Colonic mucosa (tissue), 4 donors: ENCODE measurements around the gene RREB1. TPM values are rescaled to one million over a fixed set of nuclear protein-coding genes. Genes with fewer than 3 reads are reported as not detected.

Experiments used
- DNase-seq: peaks from one replicate; pipeline ENCODE4 v3.0.0-alpha.2; 2020
- H3K27ac ChIP-seq: fragments of 200-600 bp; one replicate; pipeline ENCODE4 v1.8.0; 2021
- H3K27me3 ChIP-seq: fragments of 200-600 bp; one replicate; pipeline ENCODE4 v1.8.0; 2021
- H3K36me3 ChIP-seq: fragments of 200-600 bp; one replicate; pipeline ENCODE4 v1.8.0; 2021
- H3K4me1 ChIP-seq: fragments of 200-600 bp; one replicate; pipeline ENCODE4 v1.8.0; 2021; ENCODE audit warnings: mild to moderate bottlenecking
- H3K4me3 ChIP-seq: fragments of 200-600 bp; one replicate; pipeline ENCODE4 v1.8.0; 2021
- H3K9ac ChIP-seq, 2 donors: one replicate each; pipeline ENCODE4 v1.7.0; 2013; ENCODE audit warnings: control low read depth in 2 of 2, low read depth in 2 of 2, low read length in 2 of 2
- H3K9me3 ChIP-seq: fragments of 200-600 bp; one replicate; pipeline ENCODE4 v1.8.0; 2021
- intact Hi-C: fragments of 100-400 bp; cut with DNase I; formaldehyde crosslinking; loops from one replicate; pipeline ENCODE4 v1.14.1; 2022
- total RNA-seq, 2 donors: library from RNA; stranded (reverse); fragmentation: NEBNext Ultra II Directional in 1 of 2; extraction: Animal tissue kit (Norgen Biotek cat#: 25700) in 1 of 2; gene quantifications; one replicate each; pipeline ENCODE4 v1.2.1, GENCODE V29; 2021
- TF ChIP-seq, protein P1 (sequence below): fragments of 200-600 bp; IDR thresholded peaks from one replicate; pipeline ENCODE4 v1.8.0; 2022; ENCODE audit warnings: antibody characterized with exemption, mild to moderate bottlenecking
- donor health status: healthy.
- donor health status: DM: no; HTN: no; CAD: no.
- donor health status: DM: no; HTN: no; CAD: no.

The RREB1 gene
- total RNA-seq, 2 donors from 2014 or later: 79.0 to 81.3 TPM

DNA sequence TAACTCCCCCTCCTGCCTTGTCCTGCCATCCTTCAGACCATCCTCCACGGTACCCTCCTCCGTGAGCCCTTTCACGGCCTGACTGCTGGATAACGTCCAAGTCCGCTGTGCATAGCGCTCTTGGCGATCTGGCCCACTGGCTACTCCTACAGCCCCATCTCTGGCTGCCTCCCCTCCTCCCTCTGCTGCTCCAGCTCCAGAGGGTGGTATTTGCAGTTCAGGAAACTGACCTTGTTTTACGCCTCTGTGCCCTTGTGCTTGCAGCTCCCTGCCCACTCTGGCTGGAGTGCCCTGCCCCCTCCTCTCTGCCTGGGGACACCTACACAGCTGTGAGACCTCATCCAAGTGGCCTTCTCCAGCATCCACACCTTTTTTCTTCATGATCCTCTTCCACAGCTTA is 6.5 kb upstream of the RREB1 start:
- TF ChIP-seq, protein P1, sequence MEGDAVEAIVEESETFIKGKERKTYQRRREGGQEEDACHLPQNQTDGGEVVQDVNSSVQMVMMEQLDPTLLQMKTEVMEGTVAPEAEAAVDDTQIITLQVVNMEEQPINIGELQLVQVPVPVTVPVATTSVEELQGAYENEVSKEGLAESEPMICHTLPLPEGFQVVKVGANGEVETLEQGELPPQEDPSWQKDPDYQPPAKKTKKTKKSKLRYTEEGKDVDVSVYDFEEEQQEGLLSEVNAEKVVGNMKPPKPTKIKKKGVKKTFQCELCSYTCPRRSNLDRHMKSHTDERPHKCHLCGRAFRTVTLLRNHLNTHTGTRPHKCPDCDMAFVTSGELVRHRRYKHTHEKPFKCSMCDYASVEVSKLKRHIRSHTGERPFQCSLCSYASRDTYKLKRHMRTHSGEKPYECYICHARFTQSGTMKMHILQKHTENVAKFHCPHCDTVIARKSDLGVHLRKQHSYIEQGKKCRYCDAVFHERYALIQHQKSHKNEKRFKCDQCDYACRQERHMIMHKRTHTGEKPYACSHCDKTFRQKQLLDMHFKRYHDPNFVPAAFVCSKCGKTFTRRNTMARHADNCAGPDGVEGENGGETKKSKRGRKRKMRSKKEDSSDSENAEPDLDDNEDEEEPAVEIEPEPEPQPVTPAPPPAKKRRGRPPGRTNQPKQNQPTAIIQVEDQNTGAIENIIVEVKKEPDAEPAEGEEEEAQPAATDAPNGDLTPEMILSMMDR: no peak
- H3K27ac ChIP-seq: no peak overlapping the region
- no peak for DNase-seq
- H3K27me3 ChIP-seq: no peaks in the 10 kb centered on the region
- H3K4me1 ChIP-seq: no peaks in the 10 kb centered on the region
- no peaks in the 10 kb centered on the region for H3K36me3 ChIP-seq
- H3K9me3 ChIP-seq: no peaks in the 10 kb centered on the region
- intact Hi-C loops: no loop called here
- no peak overlapping the region for H3K4me3 ChIP-seq
- no peak overlapping the region for H3K9ac ChIP-seq

DNA sequence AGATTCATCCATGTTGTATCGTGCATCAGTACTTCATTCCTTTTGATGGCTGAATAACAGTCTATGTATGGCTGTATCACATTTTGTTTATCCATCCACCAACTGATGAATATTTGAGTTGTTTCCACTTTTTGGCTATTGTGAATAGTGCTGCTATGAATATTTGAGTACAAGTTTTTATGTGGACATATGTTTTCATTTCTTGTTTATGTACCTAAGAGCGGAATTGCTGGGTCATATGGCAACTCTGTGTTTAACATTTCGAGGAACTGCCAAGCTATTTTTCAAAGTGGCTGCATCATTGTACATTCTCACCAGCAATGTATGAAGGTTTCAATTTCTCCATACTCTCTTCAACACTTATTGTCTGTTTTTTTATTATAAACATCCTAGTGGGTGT is 3.0 kb upstream of the RREB1 start:
- H3K27ac ChIP-seq: no peak overlapping the region
- intact Hi-C loops: no loop called here
- TF ChIP-seq, protein P1: no peak

DNA sequence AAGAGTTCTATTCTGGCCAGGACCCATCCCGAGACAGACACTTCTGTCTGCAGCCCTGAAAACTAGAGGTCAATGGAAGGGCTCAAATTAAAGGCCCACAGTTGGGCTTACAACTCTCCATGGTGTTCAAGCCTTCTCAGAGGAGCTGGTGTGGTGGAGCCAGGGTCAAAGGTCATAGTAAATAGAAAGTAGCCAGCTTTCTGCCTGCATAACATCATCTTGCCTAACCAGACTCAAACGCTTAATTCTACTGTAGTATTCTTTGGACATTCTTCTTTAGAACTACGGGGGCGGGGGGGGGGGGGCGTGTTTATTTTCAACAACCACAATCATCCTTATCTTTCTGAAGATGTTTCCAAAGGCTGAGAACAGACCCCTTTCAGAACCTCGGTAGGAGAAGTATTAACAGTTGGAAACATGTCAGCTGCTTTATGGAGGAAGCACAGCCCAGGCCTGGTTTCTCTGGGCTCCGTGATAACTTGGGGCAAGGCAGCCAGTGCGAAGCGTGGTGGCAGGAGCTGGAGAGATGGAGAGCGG is 1.5 kb upstream of the RREB1 start:
- TF ChIP-seq, protein P1: no peak
- H3K4me1 ChIP-seq: peaks cover 6% of the 10 kb centered on the region
- H3K4me3 ChIP-seq: peak overlapping the region; percentile 92
- no peaks in the 10 kb centered on the region for H3K27me3 ChIP-seq
- H3K9me3 ChIP-seq: no peaks in the 10 kb centered on the region
- DNase-seq: no peak
- peak overlapping the region; percentile 99 for H3K27ac ChIP-seq
- H3K9ac ChIP-seq: peak overlapping the region; percentile 77 to 78
- no peaks in the 10 kb centered on the region for H3K36me3 ChIP-seq
- intact Hi-C loops: no loop called here

More for the DNA sequence above, 3.0 kb upstream of the RREB1 start:
- Histone ChIP-seq H3K27me3 (no peaks in the 10 kb centered on the region), H3K36me3 (no peaks in the 10 kb centered on the region), H3K4me1 (no peaks in the 10 kb centered on the region), H3K9me3 (no peaks in the 10 kb centered on the region), H3K4me3 (no peak overlapping the region), H3K9ac (no peak overlapping the region)
- no peak for DNase-seq

DNA sequence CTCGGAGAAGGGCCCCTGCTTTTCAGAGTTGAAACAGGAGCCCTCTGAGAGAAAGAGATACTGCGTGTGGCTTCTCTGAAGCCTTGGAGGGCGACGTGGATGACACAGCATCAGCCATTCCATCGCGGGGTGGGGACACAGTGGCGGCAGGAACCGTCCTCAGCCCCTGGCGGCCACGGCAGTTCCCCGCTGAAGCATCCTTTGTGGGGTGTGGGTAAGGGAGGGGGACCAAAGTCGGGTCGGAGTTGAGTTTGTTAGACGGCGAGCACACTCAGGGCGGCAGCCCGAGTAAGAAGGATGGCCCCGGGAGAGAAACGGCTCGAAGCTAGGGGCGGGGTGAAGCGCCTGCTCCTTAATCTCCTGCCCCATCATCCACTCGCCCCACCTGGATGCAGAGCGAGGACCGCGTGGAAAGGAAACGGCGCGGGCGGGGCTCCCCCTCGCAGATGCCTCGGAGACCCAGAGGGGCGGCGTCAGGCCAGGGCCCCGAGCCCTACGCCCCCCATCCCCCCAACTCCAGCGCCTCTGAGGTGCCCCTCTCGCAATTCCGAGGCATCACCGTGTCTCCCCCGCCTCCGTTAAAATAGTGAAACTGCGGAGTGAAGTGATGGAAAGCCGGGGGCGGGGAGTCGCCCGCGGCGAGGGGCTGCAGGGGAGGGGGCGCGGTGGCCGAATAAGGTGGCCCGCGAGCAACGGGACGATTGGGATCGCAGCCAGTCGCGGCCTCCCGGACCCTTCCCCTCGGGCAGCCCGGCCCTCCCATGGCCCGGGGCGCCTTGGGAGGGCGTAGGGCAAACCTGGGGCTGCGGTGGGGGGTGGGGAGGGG is 796 bp upstream of the RREB1 start:
- TF ChIP-seq, protein P1: no peak
- Histone ChIP-seq H3K4me1 (peaks cover 12% of the 10 kb centered on the region), H3K9ac (peak overlapping the region; percentile 77 to 78), H3K9me3 (no peaks in the 10 kb centered on the region), H3K36me3 (no peaks in the 10 kb centered on the region), H3K4me3 (peak overlapping the region; percentile 92), H3K27ac (peak overlapping the region; percentile 99), H3K27me3 (no peaks in the 10 kb centered on the region)
- DNase-seq: peak; percentile 63
- intact Hi-C loops: no loop called here

DNA sequence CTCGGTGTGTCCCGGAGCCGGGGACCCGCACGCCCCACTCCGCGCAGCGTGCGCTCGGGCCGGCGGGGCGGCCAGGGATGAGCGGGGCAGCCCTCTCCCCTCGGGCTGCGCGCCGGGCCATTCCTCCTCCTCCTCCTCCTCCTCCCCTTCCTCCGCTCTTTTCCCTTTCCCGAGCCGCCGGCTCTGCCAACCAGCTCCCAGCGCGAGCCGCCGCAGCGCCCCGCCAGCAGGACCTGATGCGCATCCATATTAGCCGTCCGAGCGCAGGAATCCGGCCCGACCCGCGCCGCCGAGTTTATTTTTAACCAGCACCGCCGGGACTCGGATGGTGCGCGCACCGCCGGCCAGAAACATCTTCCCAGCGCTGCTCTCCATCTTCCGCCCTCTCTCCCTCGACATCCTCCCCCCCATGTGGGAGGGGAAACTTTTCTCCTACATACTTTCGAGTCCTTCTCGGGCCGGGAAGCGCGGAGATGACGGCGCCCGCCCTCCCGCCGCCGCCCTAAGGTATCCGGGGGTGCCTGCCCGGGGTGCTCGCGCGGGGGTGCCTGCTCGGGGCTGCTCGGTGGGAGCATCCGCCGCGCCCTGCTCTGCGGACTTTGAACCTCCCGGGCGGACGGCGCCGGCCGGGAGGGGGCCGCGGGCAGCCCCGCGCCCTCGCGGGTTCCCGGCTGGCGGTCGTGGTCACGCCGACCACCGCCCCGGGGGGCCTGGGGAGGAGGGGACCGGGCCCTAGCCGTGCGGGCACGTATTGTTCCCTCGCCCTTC is 619 bp downstream of the RREB1 start:
- peaks cover 14% of the 10 kb centered on the region for H3K4me1 ChIP-seq
- peak overlapping the region; percentile 99 for H3K27ac ChIP-seq
- intact Hi-C loops: no loop called here

More for the DNA sequence above, 619 bp downstream of the RREB1 start:
- Histone ChIP-seq H3K27me3 (no peaks in the 10 kb centered on the region), H3K36me3 (no peaks in the 10 kb centered on the region), H3K9ac (peak overlapping the region; percentile 78 to 99), H3K4me3 (peak overlapping the region; percentile 92), H3K9me3 (no peaks in the 10 kb centered on the region)
- DNase-seq: peak; percentile 70
- TF ChIP-seq, protein P1: no peak
